MM.1S (cell line): ENCODE measurements around the gene METTL21A.

Experiments
- DNase-seq: peaks from one replicate; pipeline ENCODE4 v3.0.0-alpha.2; 2015
- H2AFZ ChIP-seq: fragments of 300-600 bp; sonication (generic); 2 replicates; pipeline ENCODE4 v1.6.0; 2016; ENCODE audit warnings: antibody characterized with exemption, low read length
- H3F3A ChIP-seq: fragments of 300-600 bp; sonication (generic); 2 replicates; pipeline ENCODE4 v1.6.1; 2016; ENCODE audit warnings: mild to moderate bottlenecking, antibody characterized with exemption, low read length, moderate library complexity, mixed read lengths; ENCODE audit not compliant: insufficient read depth
- H3K27ac ChIP-seq: fragments of 300-600 bp; sonication (generic); 2 replicates; pipeline ENCODE4 v1.5.1; 2016; ENCODE audit warnings: mild to moderate bottlenecking, low read length
- H3K27me3 ChIP-seq: fragments of 300-600 bp; sonication (generic); replicated peaks from 2 replicates; pipeline ENCODE4 v1.6.0; 2016; ENCODE audit warnings: low read length; ENCODE audit not compliant: insufficient read depth
- H3K36me3 ChIP-seq: fragments of 300-600 bp; sonication (generic); replicated peaks from 2 replicates; pipeline ENCODE4 v1.6.1; 2016; ENCODE audit warnings: mild to moderate bottlenecking, low read length, mixed read lengths; ENCODE audit not compliant: insufficient read depth
- H3K4me1 ChIP-seq: fragments of 300-600 bp; sonication (generic); 2 replicates; pipeline ENCODE4 v1.6.1; 2016; ENCODE audit warnings: low read length, mixed read lengths
- H3K4me2 ChIP-seq: fragments of 300-600 bp; sonication (generic); 2 replicates; pipeline ENCODE4 v1.6.0; 2016; ENCODE audit warnings: low read depth, low read length
- H3K4me3 ChIP-seq: fragments of 300-600 bp; sonication (generic); 2 replicates; pipeline ENCODE4 v1.5.1; 2016; ENCODE audit warnings: low read length, mixed read lengths
- H3K79me2 ChIP-seq: fragments of 300-600 bp; sonication (generic); 2 replicates; pipeline ENCODE4 v1.6.1; 2016; ENCODE audit warnings: mixed run types, low read length, mixed read lengths
- H3K9ac ChIP-seq: fragments of 300-600 bp; sonication (generic); 2 replicates; pipeline ENCODE4 v1.6.1; 2016; ENCODE audit warnings: low read length, mixed read lengths
- H3K9me2 ChIP-seq: fragments of 300-600 bp; sonication (generic); replicated peaks from 2 replicates; pipeline ENCODE4 v1.6.1; 2016; ENCODE audit warnings: mild to moderate bottlenecking, low read length, mixed read lengths; ENCODE audit not compliant: insufficient read depth
- H3K9me3 ChIP-seq: fragments of 300-600 bp; sonication (generic); replicated peaks from 2 replicates; pipeline ENCODE4 v1.6.1; 2016; ENCODE audit warnings: mild to moderate bottlenecking, low read length, mixed read lengths; ENCODE audit not compliant: insufficient read depth
- H4K20me1 ChIP-seq: fragments of 300-600 bp; sonication (generic); 2 replicates; pipeline ENCODE4 v1.6.1; 2016; ENCODE audit warnings: mild to moderate bottlenecking, low read length, moderate library complexity, mixed read lengths; ENCODE audit not compliant: insufficient read depth
- EZH2 ChIP-seq: fragments of 300-600 bp; sonication (generic); optimal IDR thresholded peaks from 2 replicates; pipeline ENCODE3; 2017; ENCODE audit warnings: low read depth, mild to moderate bottlenecking, antibody characterized with exemption, low read length, mixed read lengths
- EZH2phosphoT487 ChIP-seq: fragments of 300-600 bp; sonication (generic); IDR thresholded peaks from 2 replicates; pipeline ENCODE4 v1.6.1; 2018; ENCODE audit warnings: antibody characterized with exemption, low read length
- TF ChIP-seq, protein P1 (sequence below): fragments of 300-600 bp; sonication (generic); IDR thresholded peaks from 2 replicates; pipeline ENCODE4 v1.5.1; 2016; ENCODE audit warnings: antibody characterized with exemption, low read length, mixed read lengths

METTL21A gene

DNA sequence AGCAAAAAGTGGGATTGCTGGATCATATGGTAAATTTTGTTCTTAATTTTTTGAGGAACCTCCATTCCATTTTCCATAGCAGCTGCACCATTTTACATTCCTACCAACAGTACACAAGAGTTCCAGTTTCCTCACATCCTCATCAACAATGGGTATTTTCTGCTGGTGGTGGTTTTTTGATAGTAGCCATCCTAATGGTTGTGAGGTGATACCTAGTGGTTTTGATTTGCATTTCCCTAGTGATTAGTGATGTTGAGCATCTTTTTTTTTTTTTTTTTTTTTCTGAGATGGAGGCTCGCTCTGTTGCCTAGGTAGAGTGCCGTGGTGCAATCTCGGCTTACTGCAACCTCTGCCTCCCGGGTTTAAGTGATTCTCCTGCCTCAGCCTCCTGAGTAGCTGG, 30.5 kb downstream of the METTL21A start:
- H3K9me3 ChIP-seq: no peaks in the 10 kb centered on the region
- no peaks in the 10 kb centered on the region for H3F3A ChIP-seq
- H3K4me3 ChIP-seq: no peak overlapping the region
- no peak overlapping the region for H3K9ac ChIP-seq
- no peaks in the 10 kb centered on the region for H3K4me1 ChIP-seq
- DNase-seq: no peak
- no peaks in the 10 kb centered on the region for H4K20me1 ChIP-seq
- TF ChIP-seq EZH2: no peak
- no peak overlapping the region for H2AFZ ChIP-seq
- no peak overlapping the region for H3K27ac ChIP-seq
- no peak overlapping the region for H3K4me2 ChIP-seq
- H3K9me2 ChIP-seq: no peaks in the 10 kb centered on the region
- H3K79me2 ChIP-seq: peaks cover 10% of the 10 kb centered on the region; the same call in 1 of the 2 replicates
- H3K36me3 ChIP-seq: no peaks in the 10 kb centered on the region; the same call in 1 of the 2 replicates
- H3K27me3 ChIP-seq: no peaks in the 10 kb centered on the region

DNA sequence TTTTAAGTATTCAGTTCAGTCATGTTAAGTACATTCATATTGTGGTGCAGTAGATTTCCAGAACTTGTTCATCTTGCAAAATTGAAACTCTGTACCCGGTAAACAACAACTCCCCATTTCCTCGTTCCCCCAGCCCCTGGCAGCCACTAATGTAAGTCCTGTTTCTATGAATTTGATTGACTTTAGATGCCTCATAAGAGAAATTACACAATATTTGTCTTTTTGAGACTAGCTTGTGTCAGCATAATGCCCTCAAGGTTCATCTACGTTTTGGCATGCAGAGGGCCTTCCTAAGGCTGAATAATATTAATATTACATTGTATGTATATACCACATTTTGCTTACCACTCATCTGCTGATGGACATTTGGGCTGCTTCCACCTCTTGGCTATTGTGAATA, 30.9 kb downstream of the METTL21A start:
- Histone ChIP-seq H3K36me3 (no peaks in the 10 kb centered on the region; the same call in 1 of the 2 replicates), H3K79me2 (peaks cover 10% of the 10 kb centered on the region; the same call in 1 of the 2 replicates)

DNA sequence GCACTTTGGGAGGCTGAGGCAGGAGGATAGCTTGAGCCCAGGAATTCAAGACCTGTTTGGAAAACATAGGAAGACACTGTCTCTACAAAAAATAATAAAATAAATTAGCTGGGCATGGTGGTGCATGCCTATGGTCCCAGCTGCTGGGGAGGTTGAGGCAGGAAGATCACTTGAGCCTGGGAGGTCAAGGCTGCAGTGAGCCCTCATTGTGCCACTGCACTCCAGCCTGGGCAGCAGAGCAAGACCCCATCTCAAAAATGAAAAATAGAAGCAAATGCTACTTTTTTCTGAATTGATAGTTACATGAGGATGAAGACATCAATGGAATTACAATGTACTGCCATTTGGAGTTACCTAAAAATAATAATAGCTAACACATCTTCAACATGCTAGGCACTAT, 31.9 kb downstream of the METTL21A start:
- H3K27me3 ChIP-seq: no peaks in the 10 kb centered on the region
- peaks cover 4% of the 10 kb centered on the region; the same call in 1 of the 2 replicates for H3K4me1 ChIP-seq
- TF ChIP-seq, protein P1, sequence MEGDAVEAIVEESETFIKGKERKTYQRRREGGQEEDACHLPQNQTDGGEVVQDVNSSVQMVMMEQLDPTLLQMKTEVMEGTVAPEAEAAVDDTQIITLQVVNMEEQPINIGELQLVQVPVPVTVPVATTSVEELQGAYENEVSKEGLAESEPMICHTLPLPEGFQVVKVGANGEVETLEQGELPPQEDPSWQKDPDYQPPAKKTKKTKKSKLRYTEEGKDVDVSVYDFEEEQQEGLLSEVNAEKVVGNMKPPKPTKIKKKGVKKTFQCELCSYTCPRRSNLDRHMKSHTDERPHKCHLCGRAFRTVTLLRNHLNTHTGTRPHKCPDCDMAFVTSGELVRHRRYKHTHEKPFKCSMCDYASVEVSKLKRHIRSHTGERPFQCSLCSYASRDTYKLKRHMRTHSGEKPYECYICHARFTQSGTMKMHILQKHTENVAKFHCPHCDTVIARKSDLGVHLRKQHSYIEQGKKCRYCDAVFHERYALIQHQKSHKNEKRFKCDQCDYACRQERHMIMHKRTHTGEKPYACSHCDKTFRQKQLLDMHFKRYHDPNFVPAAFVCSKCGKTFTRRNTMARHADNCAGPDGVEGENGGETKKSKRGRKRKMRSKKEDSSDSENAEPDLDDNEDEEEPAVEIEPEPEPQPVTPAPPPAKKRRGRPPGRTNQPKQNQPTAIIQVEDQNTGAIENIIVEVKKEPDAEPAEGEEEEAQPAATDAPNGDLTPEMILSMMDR: no peak
- TF ChIP-seq EZH2 (no peak), EZH2phosphoT487 (no peak)
- H2AFZ ChIP-seq: no peak overlapping the region
- no peaks in the 10 kb centered on the region for H3F3A ChIP-seq
- no peaks in the 10 kb centered on the region for H4K20me1 ChIP-seq
- H3K9ac ChIP-seq: no peak overlapping the region
- no peak overlapping the region for H3K4me2 ChIP-seq
- no peak for DNase-seq
- H3K36me3 ChIP-seq: no peaks in the 10 kb centered on the region; the same call in 1 of the 2 replicates
- H3K27ac ChIP-seq: no peak overlapping the region
- peaks cover 10% of the 10 kb centered on the region; the same call in 1 of the 2 replicates for H3K79me2 ChIP-seq
- H3K9me2 ChIP-seq: no peaks in the 10 kb centered on the region
- H3K9me3 ChIP-seq: no peaks in the 10 kb centered on the region
- no peak overlapping the region for H3K4me3 ChIP-seq

More for the DNA sequence above, 30.9 kb downstream of the METTL21A start:
- no peak overlapping the region for H3K9ac ChIP-seq
- H3K9me3 ChIP-seq: no peaks in the 10 kb centered on the region
- no peaks in the 10 kb centered on the region for H3K27me3 ChIP-seq
- no peaks in the 10 kb centered on the region for H3F3A ChIP-seq
- no peak overlapping the region for H2AFZ ChIP-seq
- no peak overlapping the region for H3K27ac ChIP-seq
- no peaks in the 10 kb centered on the region for H4K20me1 ChIP-seq
- TF ChIP-seq, protein P1: no peak
- no peak for TF ChIP-seq EZH2phosphoT487
- TF ChIP-seq EZH2: no peak
- no peaks in the 10 kb centered on the region for H3K9me2 ChIP-seq
- no peak overlapping the region for H3K4me3 ChIP-seq
- no peak for DNase-seq
- H3K4me2 ChIP-seq: no peak overlapping the region
- peaks cover under 1% of the 10 kb centered on the region; the same call in 1 of the 2 replicates for H3K4me1 ChIP-seq

DNA sequence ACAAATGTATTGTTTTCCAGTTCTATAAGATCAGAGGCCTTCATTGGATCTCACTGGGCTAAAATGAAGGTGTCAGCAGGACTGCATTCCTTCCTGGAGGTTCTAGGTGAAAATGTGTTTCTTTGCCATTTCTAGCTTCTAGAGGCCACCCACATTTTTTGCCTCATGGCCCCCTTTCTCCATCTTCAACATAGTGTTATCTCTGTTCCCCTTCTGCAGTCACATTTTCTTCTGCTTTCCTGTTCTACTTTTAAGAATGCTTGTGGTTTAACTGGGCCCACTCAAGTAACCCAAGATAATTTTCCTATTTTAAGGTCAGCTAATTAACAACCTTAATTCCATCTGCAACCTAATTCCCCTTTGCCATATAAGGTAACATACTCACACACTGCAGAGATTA, 36.1 kb downstream of the METTL21A start:
- no peaks in the 10 kb centered on the region for H3K9me3 ChIP-seq
- H3F3A ChIP-seq: no peaks in the 10 kb centered on the region
- H4K20me1 ChIP-seq: no peaks in the 10 kb centered on the region
- H3K9me2 ChIP-seq: no peaks in the 10 kb centered on the region
- H3K4me1 ChIP-seq: peaks cover 4% of the 10 kb centered on the region; the same call in 1 of the 2 replicates
- H3K79me2 ChIP-seq: no peaks in the 10 kb centered on the region
- no peak overlapping the region for H3K4me3 ChIP-seq
- H3K4me2 ChIP-seq: no peak overlapping the region
- H2AFZ ChIP-seq: no peak overlapping the region
- H3K36me3 ChIP-seq: peaks cover 5% of the 10 kb centered on the region; the same call in 1 of the 2 replicates
- no peak for DNase-seq
- H3K27me3 ChIP-seq: no peaks in the 10 kb centered on the region
- no peak overlapping the region for H3K9ac ChIP-seq
- no peak overlapping the region for H3K27ac ChIP-seq
- TF ChIP-seq EZH2: no peak
- no peak for TF ChIP-seq EZH2phosphoT487
- TF ChIP-seq, protein P1: no peak
